Erythroblast (primary cell): ENCODE results near the gene ZNF747.

Experiments used
- GATA1 ChIP-seq: IDR thresholded peaks from 2 replicates; pipeline ENCODE4 v1.6.1; 2011; ENCODE audit warnings: low read depth, mild to moderate bottlenecking, control low read depth, low read length, moderate library complexity
- POLR2A ChIP-seq: IDR thresholded peaks from 2 replicates; pipeline ENCODE4 v1.6.1; 2011; ENCODE audit warnings: mild to moderate bottlenecking, low read length

- TF ChIP-seq POLR2A, result no peak
- TF ChIP-seq GATA1, result no peak
These were observed 8.4 kb upstream of the ZNF747 start for GRCh38 chr16:30543067-30543466.
